ENCODE measurements around the gene THSD7A. TPM values are rescaled to one million over a fixed set of nuclear protein-coding genes. Genes with fewer than 3 reads are reported as not detected.

The THSD7A gene
- total and polyA plus RNA-seq, 2 of the 4 experiments (the other 2 are of a cell fraction): 0.02 to 0.18 TPM

DNA sequence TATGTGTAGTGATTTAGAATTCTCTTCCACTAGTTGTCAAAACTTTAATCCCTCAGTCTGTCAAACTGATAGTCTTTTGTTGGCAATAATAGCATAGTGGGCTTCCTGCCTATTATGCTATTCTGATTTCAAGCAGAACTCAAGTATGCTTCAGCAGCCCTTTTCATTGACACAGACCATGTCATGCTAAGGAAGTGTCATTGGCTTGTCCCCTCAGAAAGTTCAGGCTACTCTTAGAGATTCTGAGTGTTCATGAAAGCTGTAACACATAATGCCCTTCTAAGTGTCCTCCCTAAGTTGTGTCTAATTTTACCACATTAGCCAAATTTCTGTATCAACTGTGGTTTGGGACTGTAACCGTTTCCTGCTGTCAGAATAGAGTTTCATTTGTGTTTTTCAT, 198.7 kb downstream of the THSD7A start:
- no TSS peak for BruUV-seq (replicated peaks)
- Histone ChIP-seq H2BK15ac (ENCODE audit: low read depth, low read length) (no peak overlapping the region), H3K79me1 (ENCODE audit: low read depth in 1 of 2, low read length in 2 of 2) (no peaks in the 10 kb centered on the region), H3K9me1 (ENCODE audit: insufficient read depth, low read length) (no peaks in the 10 kb centered on the region), H3K27ac (ENCODE audit: insufficient read depth, low read length) (no peak overlapping the region), H3K18ac (ENCODE audit: low read depth, low read length) (no peak overlapping the region), H3K56ac (ENCODE audit: extremely low read depth, insufficient read depth, low read length) (no peak overlapping the region), H3K4me2 (ENCODE audit: low read depth, low read length) (no peak overlapping the region), H2AK5ac (ENCODE audit: low read depth, low read length) (no peak overlapping the region), H3K9ac (ENCODE audit: low read depth, low read length) (no peak overlapping the region), H3K14ac (replicated peaks; ENCODE audit: low read depth, low read length) (no peak overlapping the region), H3K23ac (ENCODE audit: low read depth, low read length) (no peak overlapping the region), H2BK120ac (ENCODE audit: low read depth, low read length) (no peak overlapping the region), H2BK20ac (ENCODE audit: low read depth, low read length) (no peak overlapping the region), H2AK9ac (replicated peaks; ENCODE audit: low read depth, low read length, poor library complexity) (no peak overlapping the region), H3K4me1 (ENCODE audit: control insufficient read depth, insufficient read depth, low read length) (no peaks in the 10 kb centered on the region), H3K27me3 (ENCODE audit: control insufficient read depth, insufficient read depth, low read length) (no peaks in the 10 kb centered on the region), H2AFZ (replicated peaks; ENCODE audit: low read length, poor library complexity) (no peak overlapping the region), H2BK5ac (ENCODE audit: low read depth, low read length, poor library complexity, severe bottlenecking) (no peak overlapping the region), H3K36me3 (ENCODE audit: control insufficient read depth, insufficient read depth, low read length) (no peaks in the 10 kb centered on the region), H4K20me1 (ENCODE audit: insufficient read depth, low read length) (no peaks in the 10 kb centered on the region), H3K4ac (ENCODE audit: low read depth, low read length) (no peak overlapping the region), H4K5ac (ENCODE audit: low read depth, low read length) (no peak overlapping the region), H3K9me3 (ENCODE audit: control insufficient read depth, insufficient read depth, low read length) (no peaks in the 10 kb centered on the region), H4K91ac (ENCODE audit: insufficient read depth, low read depth, low read length) (no peak overlapping the region), H4K8ac (ENCODE audit: low read depth in 2 of 2, low read length in 2 of 2) (no peak overlapping the region), H3K4me3 (ENCODE audit: insufficient read depth, low read depth, low read length) (no peak overlapping the region)
- ATAC-seq (ENCODE audit: low read depth) (no peak), DNase-seq (no peak)
- intact Hi-C loops (cut with micrococcal nuclease) (no loop called here), in situ Hi-C loops (cut with MboI; ENCODE audit: low sequenced_read_pairs) (no loop called here), dilution Hi-C loops (cut with HindIII; ENCODE audit: low sequenced_read_pairs, unreplicated experiment) (no loop called here)
- TF ChIP-seq MXI1 (IDR thresholded peaks at IDR 0.05; ENCODE audit: borderline replicate concordance, low read depth, low read length) (no peak), MAFK (IDR thresholded peaks at IDR 0.05; ENCODE audit: low read depth, low read length) (no peak), NFE2L2 (IDR thresholded peaks at IDR 0.05; ENCODE audit: low read depth, low read length) (no peak), RCOR1 (IDR thresholded peaks at IDR 0.05; ENCODE audit: insufficient replicate concordance, low read length) (no peak), RAD21 (IDR thresholded peaks at IDR 0.05; ENCODE audit: low read length) (no peak), BHLHE40 (IDR thresholded peaks at IDR 0.05; ENCODE audit: low read depth, low read length) (no peak)
- TF ChIP-seq, protein P1, sequence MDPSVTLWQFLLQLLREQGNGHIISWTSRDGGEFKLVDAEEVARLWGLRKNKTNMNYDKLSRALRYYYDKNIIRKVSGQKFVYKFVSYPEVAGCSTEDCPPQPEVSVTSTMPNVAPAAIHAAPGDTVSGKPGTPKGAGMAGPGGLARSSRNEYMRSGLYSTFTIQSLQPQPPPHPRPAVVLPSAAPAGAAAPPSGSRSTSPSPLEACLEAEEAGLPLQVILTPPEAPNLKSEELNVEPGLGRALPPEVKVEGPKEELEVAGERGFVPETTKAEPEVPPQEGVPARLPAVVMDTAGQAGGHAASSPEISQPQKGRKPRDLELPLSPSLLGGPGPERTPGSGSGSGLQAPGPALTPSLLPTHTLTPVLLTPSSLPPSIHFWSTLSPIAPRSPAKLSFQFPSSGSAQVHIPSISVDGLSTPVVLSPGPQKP (IDR thresholded peaks at IDR 0.05; ENCODE audit: borderline replicate concordance, low read depth, low read length): no peak
- no CpG with 5 or more reads among the region's 1 CpG for WGBS, 2 experiments (ENCODE audit: extremely low coverage in 2 of 2, insufficient read length in 1 of 2)
- ChIA-PET POLR2A (ENCODE audit: unreplicated experiment) (no interaction called here), CTCF (no interaction called here)

Measured in IMR-90 (cell line).